SH-SY5Y (cell line): Measurements from ENCODE around the gene NT5C2.

Source experiments
- GATA2 ChIP-seq: IDR thresholded peaks from 2 replicates; pipeline ENCODE4 v1.6.1; 2011; ENCODE audit warnings: mild to moderate bottlenecking, low read depth, low read length
- GATA3 ChIP-seq: IDR thresholded peaks from 2 replicates; pipeline ENCODE4 v1.6.1; 2011; ENCODE audit warnings: low read depth, mild to moderate bottlenecking, low read length, moderate library complexity

DNA sequence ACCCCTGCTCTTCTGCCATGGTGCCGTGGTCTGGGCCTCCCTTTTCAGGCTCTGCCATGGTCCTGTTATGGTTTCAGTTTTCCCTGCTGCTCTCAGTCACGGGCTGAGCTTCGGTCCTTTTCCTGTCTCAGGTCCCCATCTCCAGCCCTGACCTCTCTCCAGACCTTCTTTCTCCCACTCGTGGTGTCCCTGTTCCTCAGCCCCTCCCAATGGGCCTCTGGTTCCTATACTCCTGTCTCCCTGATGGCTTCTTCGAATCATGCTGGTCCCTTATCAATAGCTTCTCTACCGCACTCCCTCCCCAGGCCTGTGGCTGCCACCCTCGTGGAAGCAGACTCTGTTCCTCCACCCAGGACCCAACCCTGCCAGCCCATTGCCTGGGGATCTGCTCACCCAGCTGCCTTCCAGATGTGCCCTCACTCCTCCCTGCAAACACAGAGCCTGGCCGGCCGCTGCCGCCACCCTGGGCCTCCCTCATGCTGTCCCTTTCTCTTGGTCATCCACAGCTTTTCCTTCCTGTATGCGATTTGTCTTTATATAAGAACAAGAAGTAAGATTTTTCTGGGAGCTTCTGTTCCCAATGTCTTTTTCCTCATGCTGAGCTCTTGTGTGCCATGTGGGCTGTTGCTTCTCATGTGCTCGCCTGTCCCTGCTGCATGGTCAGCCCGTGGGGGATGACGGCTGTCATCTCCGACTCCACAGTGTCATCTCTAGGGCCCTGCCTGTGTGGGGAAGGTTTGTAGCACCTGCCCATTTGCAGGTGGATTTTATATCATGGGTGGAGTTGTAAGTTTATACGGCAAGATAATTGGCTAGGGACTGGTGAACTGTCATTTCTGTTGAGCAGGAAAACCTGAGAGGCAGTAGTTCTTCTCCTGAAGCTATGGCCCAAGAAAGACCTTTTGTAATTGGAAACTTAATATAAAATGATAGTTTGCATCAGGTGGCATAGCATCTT is 126.7 kb downstream of the NT5C2 start:
- no peak for TF ChIP-seq GATA3
- TF ChIP-seq GATA2, result no peak
